AG09309 (cell line): ENCODE measurements around the gene ADSS2.
"Not testable (repeated sequence)": the region's sequence is repeated elsewhere in the genome, so short reads cannot be mapped to it uniquely, and the experiment has no call there.

Experiments used
- DNase-seq: peaks from one replicate; pipeline ENCODE4 v3.0.0-alpha.2; 2010; ENCODE audit warnings: low read depth
- H3K4me3 ChIP-seq: 2 replicates; pipeline ENCODE4 v1.5.1; 2011; ENCODE audit warnings: mild to moderate bottlenecking, low read depth, low read length, moderate library complexity; ENCODE audit not compliant: control insufficient read depth
- CTCF ChIP-seq: IDR thresholded peaks from 2 replicates; pipeline ENCODE4 v1.5.1; 2011; ENCODE audit warnings: mild to moderate bottlenecking, low read depth, low read length, inconsistent platforms; ENCODE audit not compliant: insufficient read depth, control insufficient read depth; ENCODE audit errors: missing control alignments

The ADSS2 gene

GRCh38 chr1:244383278-244383884, 68.3 kb downstream of the ADSS2 start:
- no peak for TF ChIP-seq CTCF
- no peak overlapping the region for H3K4me3 ChIP-seq
- no peak for DNase-seq

DNA sequence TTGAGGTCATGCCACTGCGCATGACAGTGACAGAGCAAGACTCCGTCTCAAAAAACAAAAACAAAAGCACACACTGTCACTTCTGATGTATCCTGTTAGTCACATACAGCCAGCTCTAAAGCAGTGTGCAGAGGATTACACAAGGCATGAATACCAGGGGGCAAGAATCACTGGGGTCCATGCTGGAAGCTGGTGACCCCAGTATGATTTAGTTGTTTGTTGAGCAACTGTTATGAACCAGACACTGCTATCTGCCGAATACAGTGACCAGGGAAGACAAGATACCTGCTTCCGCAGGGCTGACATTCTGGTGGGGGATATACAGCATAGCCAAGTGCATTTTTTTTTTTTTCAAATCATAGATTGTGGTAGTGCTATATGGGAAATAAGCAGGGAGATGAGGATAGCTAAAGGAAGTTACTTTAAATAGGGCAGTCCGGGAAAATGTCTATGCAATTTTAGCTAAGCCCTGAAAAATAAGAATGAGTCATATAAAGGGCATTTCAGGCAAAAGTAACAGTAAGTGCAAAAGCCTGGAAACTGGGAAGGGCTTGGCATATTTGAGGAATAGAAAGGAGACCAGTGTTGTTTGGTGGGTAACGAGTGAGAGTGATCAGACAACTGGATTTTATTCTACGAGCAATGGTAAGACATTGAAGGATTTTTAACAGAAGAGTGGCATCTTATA, 69.7 kb downstream of the ADSS2 start:
- TF ChIP-seq CTCF, result no peak
- no peak overlapping the region for H3K4me3 ChIP-seq
- peak; percentile 51 for DNase-seq

- DNase-seq, result no peak
- TF ChIP-seq CTCF, result no peak
- H3K4me3 ChIP-seq, result no peak overlapping the region
Observed at GRCh38 chr1:244376126-244376525, 75.6 kb downstream of the ADSS2 start.

DNA sequence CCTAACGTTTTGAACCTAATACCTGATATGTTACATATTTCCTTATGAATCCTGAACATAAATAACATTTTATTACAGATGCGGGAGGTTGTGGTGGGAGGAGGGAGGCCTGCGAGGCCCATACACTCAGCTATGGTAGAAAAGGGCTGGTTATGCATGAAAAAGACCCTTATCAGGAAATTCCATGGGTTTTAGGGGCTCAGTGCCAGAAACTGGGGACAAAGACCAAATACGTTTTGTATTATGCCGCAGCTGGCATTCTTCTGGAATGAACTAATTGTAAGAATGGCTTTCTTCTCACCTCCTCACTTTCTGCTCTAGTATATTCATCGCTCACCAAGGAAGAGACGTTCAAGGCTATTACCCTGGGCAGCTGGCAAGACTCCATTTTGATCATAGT, 76.7 kb downstream of the ADSS2 start:
- DNase-seq, result no peak
- H3K4me3 ChIP-seq, result no peak overlapping the region
- no peak for TF ChIP-seq CTCF

- H3K4me3 ChIP-seq, DNase-seq: not testable (repeated sequence)
Observed at GRCh38 chr1:244374484-244374883, 77.2 kb downstream of the ADSS2 start.

GRCh38 chr1:244371242-244372141, 80.2 kb downstream of the ADSS2 start:
- H3K4me3 ChIP-seq, result no peak overlapping the region

More at GRCh38 chr1:244371242-244372141, 80.2 kb downstream of the ADSS2 start:
- no peak for TF ChIP-seq CTCF
- DNase-seq, result no peak
